Tibial nerve (tissue), 4 donors: Measurements from ENCODE around the gene GPC6.

Source experiments
- CTCF ChIP-seq, 5 experiments: fragments of 200-600 bp in 3 of 5; fragments of 450-650 bp in 2 of 5; sonication (generic) in 3 of 5; IDR thresholded peaks; one replicate each; pipeline ENCODE4 v1.5.1; 2016 to 2019; ENCODE audit warnings: antibody characterized with exemption in 5 of 5, mild to moderate bottlenecking in 3 of 5, moderate library complexity in 2 of 5
- EP300 ChIP-seq, 2 donors: sonication (generic); formaldehyde crosslinking; IDR thresholded peaks; one replicate each; pipeline ENCODE4 v1.6.1; 2017; ENCODE audit warnings: antibody characterized with exemption in 2 of 2, mild to moderate bottlenecking in 1 of 2

GRCh38 chr13:94063848-94064247 lies 837.2 kb downstream of the GPC6 start:
- no peak for TF ChIP-seq CTCF (IDR thresholded peaks at IDR 0.05)
- TF ChIP-seq EP300 (IDR thresholded peaks at IDR 0.05) = no peak
